Urothelium cell line (cell line): ENCODE results near the gene WDR81.

Source experiments
- DNase-seq: peaks from one replicate; pipeline ENCODE4 v3.0.0; 2011; ENCODE audit warnings: low spot score, mixed read lengths
- FAIRE-seq: peaks from 2 replicates; lab custom pipeline; 2011; peaks lifted over from hg19 to GRCh38; lab: Jason Lieb, UNC

WDR81 gene

DNA sequence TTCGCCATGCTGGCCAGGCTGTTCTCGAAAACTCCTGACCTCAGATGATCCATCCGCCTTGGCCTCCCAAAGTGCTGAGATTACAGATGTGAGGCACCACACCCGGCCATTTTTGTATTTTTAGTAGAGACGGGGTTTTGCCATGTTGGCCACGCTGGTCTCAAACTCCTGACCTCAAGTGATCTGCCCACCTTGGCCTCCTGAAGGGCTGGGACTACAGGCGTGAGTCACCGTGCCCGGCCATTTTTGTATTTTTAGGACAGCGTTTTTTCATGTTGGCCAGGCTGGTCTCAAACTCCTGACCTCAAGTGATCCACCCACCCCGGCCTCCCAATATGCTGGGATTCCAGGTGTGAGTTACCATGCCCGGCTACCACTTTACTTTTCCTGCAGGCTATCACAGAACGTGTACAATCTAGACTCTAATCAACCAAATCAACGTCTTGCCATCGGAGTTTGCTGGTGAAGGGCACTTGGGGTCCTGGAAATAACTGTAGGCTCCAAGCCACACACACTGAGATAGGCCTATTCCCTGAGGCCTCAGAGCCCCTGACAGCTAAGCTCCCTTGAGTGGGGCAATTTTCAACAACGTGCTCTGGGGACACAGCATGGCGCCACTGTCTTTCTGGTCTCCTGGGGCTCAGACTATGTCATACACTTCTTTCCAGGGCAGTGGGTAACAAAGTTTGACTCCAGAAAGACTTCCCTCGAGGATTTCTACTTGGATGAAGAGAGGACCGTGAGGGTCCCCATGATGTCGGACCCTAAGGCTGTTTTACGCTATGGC lies 50.1 kb downstream of the WDR81 start:
- FAIRE-seq (no peak), DNase-seq (no peak)

DNA sequence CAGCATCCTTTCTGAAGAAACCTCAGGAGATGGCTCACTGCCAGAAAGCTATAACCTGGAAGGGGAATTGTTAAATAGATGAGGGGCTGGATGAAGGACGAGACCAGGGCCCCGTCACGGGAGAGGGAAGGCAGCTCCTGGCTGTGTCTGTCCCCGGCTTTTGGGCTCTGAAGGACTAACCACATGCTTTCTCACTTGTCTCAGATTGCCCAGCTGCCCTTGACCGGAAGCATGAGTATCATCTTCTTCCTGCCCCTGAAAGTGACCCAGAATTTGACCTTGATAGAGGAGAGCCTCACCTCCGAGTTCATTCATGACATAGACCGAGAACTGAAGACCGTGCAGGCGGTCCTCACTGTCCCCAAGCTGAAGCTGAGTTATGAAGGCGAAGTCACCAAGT lies 51.8 kb downstream of the WDR81 start:
- DNase-seq (no peak), FAIRE-seq (no peak)

DNA sequence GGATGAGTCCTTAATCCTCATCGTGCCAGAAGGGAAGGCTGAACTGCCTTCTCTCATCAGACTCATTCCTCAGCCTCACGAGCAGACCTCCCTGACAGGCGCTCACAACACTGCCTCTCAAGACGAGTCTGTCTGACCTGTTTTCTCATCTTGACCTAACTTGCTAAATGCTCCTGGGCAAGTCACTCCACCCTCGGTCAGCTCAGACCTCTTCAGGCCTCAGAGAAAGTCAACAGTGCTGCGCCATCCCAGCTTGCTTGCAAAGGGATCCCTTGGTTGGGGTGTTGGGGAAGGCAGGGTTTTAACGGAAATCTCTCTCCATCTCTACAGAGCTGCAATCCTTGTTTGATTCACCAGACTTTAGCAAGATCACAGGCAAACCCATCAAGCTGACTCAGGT lies 52.4 kb downstream of the WDR81 start:
- FAIRE-seq = no peak
- no peak for DNase-seq

DNA sequence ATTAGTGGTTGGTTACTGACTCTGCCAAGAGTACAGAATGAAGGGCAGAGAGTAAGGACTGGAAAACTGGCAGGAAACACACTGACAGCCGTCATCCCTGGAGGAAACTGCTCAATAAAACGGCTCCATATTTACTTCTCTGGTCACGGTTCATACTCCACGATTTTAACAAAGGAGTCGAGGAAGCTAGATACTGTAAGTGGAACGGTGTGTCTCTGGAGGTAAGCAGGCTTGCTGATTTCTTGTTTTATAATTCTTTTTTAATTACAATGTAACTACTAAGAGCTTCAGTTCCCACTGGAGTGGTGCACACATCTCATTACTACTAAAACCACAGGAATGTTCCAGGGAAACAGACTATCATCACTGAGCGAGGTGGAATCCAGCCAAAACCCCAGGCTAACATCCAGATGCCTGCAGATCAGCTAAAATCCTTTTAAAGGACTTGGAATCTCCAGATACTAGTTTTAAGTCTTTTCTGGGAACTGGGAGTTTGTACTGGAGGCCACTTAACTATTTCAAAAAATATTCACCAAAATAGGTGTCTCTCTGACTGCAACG lies 55.1 kb downstream of the WDR81 start:
- no peak for FAIRE-seq
- peak; percentile 74 for DNase-seq

DNA sequence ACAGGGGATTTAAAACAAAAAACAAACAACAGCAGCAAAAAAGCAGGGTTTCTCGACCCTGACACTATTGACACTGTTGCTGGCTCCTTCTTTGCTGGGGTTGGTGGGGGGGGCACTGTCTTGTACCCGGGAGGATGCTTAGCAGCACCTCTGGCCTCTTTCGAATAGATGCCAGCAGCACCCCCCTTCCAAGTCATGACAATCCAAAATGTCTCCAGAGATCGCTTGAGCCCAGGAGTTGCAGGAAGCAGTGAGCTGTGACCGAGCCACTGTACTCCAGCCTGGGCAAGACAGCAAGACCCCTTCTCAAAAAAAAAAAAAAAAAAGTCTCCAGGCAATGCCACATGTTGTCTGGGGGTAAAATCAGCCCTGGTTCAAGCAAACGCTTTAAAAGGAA lies 57.7 kb downstream of the WDR81 start:
- FAIRE-seq (no peak), DNase-seq (no peak)

DNA sequence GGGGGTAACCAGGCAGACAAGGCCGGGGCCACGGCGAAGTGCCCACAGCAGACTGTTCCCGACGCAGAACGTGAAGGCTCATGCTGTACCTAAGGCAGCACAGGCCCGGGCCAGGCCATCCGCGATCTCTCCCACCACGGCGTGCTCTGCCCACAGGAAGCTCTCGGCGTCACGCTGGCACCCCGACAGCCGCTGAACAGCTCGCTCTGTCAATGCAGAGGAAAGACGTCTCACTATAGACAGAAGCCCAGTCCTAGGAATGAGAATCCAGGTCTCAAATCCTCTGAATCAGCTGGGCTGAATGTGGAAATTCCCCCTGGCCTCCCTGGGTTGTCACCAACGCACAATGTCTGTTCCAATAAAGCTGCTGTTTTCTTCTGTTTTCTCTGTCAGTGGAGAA lies 58.8 kb downstream of the WDR81 start:
- FAIRE-seq (no peak), DNase-seq (no peak)

DNA sequence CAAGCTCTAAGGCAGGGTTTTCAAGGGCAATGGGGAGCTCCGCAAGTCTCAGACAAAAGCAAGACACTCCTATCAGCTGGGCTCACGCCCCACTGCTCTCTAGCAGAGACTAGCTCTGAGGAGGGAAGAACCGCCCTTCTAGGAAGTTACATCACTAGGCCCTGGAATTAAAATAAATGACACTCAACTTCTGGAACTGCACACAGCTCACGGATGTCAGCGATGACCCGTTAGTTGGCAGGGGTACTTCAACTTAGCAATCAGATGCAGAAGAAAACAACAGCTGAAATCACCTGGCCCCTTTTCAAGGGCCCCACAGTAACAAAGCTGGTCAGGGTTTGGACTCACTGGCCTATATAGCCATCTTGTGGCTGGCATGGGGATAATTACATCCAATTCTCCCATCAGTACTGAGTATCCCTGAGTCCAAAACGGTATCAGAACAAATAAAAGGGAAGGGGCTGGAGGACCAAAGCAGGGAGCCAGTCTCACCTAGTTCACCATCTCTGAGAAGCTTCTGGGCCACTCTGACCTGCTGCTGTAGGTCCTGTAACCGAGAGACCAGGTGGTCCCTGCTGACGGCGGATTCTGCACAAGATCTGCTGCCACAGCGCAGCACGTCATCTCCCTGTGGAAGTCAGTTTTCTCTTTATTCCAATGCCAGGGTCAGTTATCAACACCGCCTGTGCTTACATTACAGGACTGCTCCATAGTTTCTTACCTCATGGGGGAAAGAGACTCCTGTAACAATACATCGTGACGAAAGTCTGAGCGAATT lies 59.5 kb downstream of the WDR81 start:
- no peak for FAIRE-seq
- DNase-seq = peak; percentile 13

DNA sequence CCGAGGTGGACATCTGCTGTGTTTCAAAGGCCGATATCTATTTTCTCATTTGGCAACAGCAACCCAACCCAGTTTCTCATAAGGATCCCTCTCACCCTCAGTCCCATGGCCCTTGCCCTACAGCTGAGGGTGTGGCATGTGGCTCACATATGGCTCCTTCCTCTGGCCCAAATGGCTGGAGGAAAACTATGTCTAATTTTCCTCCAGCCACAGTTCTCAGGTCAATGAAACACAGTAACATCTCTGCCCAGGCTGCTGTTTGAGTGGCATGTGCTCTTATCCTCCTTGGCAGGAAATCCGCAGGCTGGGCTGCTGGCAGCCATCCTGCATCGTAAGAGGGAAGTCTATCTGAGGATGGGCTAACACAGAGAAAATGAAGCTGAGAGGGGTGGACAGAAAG lies 61.4 kb downstream of the WDR81 start:
- FAIRE-seq (no peak), DNase-seq (no peak)

DNA sequence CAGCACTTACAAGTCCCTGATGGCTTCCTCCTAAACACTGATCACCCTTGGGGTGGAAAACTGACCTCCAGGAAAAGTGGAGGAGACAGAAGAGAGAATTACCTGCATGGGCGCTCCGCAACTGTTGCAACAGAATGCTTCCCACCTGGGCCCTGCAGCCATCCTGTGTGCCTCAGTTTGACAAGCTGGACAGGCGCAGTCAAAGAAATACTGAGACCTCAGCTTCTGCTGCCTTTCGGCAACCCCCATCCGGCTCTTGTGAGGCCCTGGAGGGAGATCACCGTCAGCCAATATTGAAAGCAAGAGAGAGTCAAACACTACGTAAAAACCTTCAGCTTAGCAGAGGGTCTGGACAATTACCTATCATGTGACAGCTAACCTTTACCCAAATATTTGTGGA lies 62.2 kb downstream of the WDR81 start:
- no peak for DNase-seq
- no peak for FAIRE-seq

DNA sequence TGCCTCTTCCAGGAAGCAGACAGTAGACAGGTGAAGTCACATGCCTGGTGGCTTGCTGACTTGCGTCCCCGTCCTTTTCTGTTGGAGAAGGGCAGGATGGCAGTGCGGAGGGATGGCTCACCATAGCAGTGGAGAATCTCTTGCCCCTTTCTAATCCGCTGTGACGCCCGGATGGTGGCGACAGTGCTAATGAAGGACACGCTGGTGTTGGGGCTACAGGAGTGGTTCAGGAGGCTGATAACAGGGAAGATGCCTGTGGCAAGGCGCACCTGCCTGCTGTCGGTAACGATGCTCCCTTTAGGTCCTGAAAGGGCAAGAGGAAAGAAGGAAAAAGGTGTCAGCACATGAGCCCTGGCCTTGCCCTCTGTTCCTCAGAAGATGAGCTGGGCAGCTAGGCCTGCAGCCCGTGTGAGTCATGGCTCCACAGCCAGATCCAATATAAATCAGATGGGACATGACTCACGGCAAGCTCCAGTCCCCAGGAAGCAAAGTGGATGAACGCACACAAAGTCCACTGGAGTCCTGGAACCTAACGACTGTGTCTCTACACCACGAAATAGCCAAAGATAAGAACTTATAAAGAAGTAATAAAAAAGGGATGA lies 62.9 kb downstream of the WDR81 start:
- FAIRE-seq = no peak
- DNase-seq = peak; percentile 84
